HepG2 (cell line): ENCODE data around the gene FZD7. TPM values are rescaled to one million over a fixed set of nuclear protein-coding genes. Genes with fewer than 3 reads are reported as not detected.

ENCODE experiments used
- ATAC-seq: fragments of 200-7000 bp; cut with Tn5 transposase; 3 replicates; pipeline ENCODE4 v1.9.1; 2020; ENCODE audit warnings: mild to moderate bottlenecking, moderate library complexity
- BruUV-seq: library from RNA; stranded (reverse); fragments of 400-500 nt; replicated peaks from 2 replicates; lab custom pipeline; 2021; lab: Mats Ljungman, UMichigan
- CTCF ChIA-PET: fragments of 300-600 bp; formaldehyde crosslinking; extraction: SDS; loops from one replicate; lab custom pipeline; 2021; ENCODE audit warnings: low total read pairs, inconsistent platforms, low intra/inter-chr PET ratio; lab: Yijun Ruan, JAX
- POLR2A ChIA-PET: fragments of 350-600 bp; sonication (Branson Sonifier 250); formaldehyde crosslinking; loops from one replicate; lab custom pipeline; 2020; ENCODE audit warnings: antibody characterized with exemption, inconsistent platforms; lab: Yijun Ruan, JAX
- DNase-seq: peaks from one replicate; pipeline ENCODE4 v3.0.0-alpha.2; 2015; ENCODE audit warnings: low spot score
- FAIRE-seq: peaks from 3 replicates; lab custom pipeline; 2011; peaks lifted over from hg19 to GRCh38; lab: Jason Lieb, UNC
- H2AFZ ChIP-seq: one replicate; pipeline ENCODE4 v1.6.1; 2011; ENCODE audit warnings: low read length, inconsistent platforms
- H3K27ac ChIP-seq: fragments of 300-600 bp; 3 replicates; pipeline ENCODE4 v1.8.0; 2011; ENCODE audit warnings: mixed run types, mild to moderate bottlenecking, mixed read lengths, low read length, inconsistent platforms; ENCODE audit not compliant: insufficient read depth; ENCODE audit errors: extremely low read length
- H3K27me3 ChIP-seq, 2 experiments: fragments of 200-600 bp in 1 of 2; 2 replicates in 1 of 2; 3 replicates in 1 of 2; pipeline versions ENCODE4 v1.6.0 to v1.8.0; 2011; ENCODE audit warnings: low read length in 2 of 2, mild to moderate bottlenecking in 2 of 2, moderate library complexity in 2 of 2, inconsistent platforms in 1 of 2; ENCODE audit not compliant: insufficient read depth in 2 of 2, control insufficient read depth in 1 of 2
- H3K36me3 ChIP-seq, 2 experiments: fragments of 200-600 bp in 1 of 2; replicated peaks in 1 of 2; 2 replicates in 1 of 2; 3 replicates in 1 of 2; pipeline versions ENCODE4 v1.5.1 to v1.8.0; 2011; ENCODE audit warnings: low read length in 2 of 2, inconsistent platforms in 1 of 2; ENCODE audit not compliant: insufficient read depth in 2 of 2, control insufficient read depth in 1 of 2
- H3K4me1 ChIP-seq: 2 replicates; pipeline ENCODE4 v1.5.1; 2012; ENCODE audit warnings: low read length, inconsistent platforms; ENCODE audit not compliant: insufficient read depth
- H3K4me2 ChIP-seq: 2 replicates; pipeline ENCODE4 v1.6.0; 2011; ENCODE audit warnings: low read depth, low read length, inconsistent platforms
- H3K4me3 ChIP-seq, 3 experiments: fragments of 200-600 bp in 1 of 3; sonication (generic), shearing (Covaris generic) in 1 of 3; replicated peaks in 1 of 3; 2 replicates each; pipeline ENCODE4 v1.5.1; 2011 to 2016; ENCODE audit warnings: low read length in 3 of 3, inconsistent platforms in 2 of 3, low read depth in 2 of 3, mild to moderate bottlenecking in 2 of 3, control low read depth in 1 of 3, mixed read lengths in 1 of 3; ENCODE audit not compliant: insufficient read depth in 1 of 3
- H3K79me2 ChIP-seq: one replicate; pipeline ENCODE4 v1.6.1; 2011; ENCODE audit warnings: low read length, inconsistent platforms; ENCODE audit not compliant: insufficient read depth
- H3K9ac ChIP-seq: 2 replicates; pipeline ENCODE4 v1.6.0; 2011; ENCODE audit warnings: mild to moderate bottlenecking, low read depth, low read length, inconsistent platforms; ENCODE audit not compliant: insufficient read depth
- H3K9me3 ChIP-seq: 2 replicates; pipeline ENCODE4 v1.5.1; 2012; ENCODE audit warnings: mild to moderate bottlenecking, low read length
- H4K20me1 ChIP-seq: 2 replicates; pipeline ENCODE4 v1.6.0; 2011; ENCODE audit warnings: inconsistent platforms, mild to moderate bottlenecking, low read length, moderate library complexity; ENCODE audit not compliant: insufficient read depth
- KAT7 ChIP-seq: IDR thresholded peaks from 2 replicates; pipeline ENCODE4 v1.6.1; 2018; ENCODE audit warnings: borderline replicate concordance, missing compliant biosample characterization
- LCORL ChIP-seq, 2 experiments: fragments of 450-650 bp in 1 of 2; sonication (generic) in 1 of 2; formaldehyde crosslinking in 1 of 2; IDR thresholded peaks; 2 replicates each; pipeline versions ENCODE4 v1.5.0 to v1.6.1; 2017 to 2020; ENCODE audit warnings: antibody characterized with exemption in 1 of 2, missing genetic modification reagents in 1 of 2
- MXI1 ChIP-seq: IDR thresholded peaks from 3 replicates; pipeline ENCODE4 v1.6.1; 2012; ENCODE audit warnings: low read depth, low read length, inconsistent platforms, borderline replicate concordance
- PLRG1 ChIP-seq: fragments of 450-650 bp; conservative IDR thresholded peaks from 2 replicates; pipeline ENCODE4 v1.6.1; 2016
- ZFAT ChIP-seq: sonication (generic); formaldehyde crosslinking; conservative IDR thresholded peaks from 2 replicates; pipeline ENCODE4 v1.8.1; 2023; ENCODE audit warnings: missing genetic modification reagents, inconsistent platforms
- ZFYVE20 ChIP-seq: sonication (generic); formaldehyde crosslinking; IDR thresholded peaks from 2 replicates; pipeline ENCODE4 v1.8.0; 2023; ENCODE audit warnings: low read depth, mild to moderate bottlenecking, moderate library complexity, missing genetic modification reagents, borderline replicate concordance
- ZNF275 ChIP-seq: sonication (generic); formaldehyde crosslinking; IDR thresholded peaks from 2 replicates; pipeline ENCODE4 v1.8.0; 2022; ENCODE audit warnings: missing genetic modification reagents, mild to moderate bottlenecking, inconsistent platforms, borderline replicate concordance
- ZNF280B ChIP-seq: sonication (generic); formaldehyde crosslinking; IDR thresholded peaks from 2 replicates; pipeline ENCODE4 v1.5.0; 2020; ENCODE audit warnings: missing genetic modification reagents, mild to moderate bottlenecking, borderline replicate concordance
- ZNF282 ChIP-seq: fragments of 450-650 bp; IDR thresholded peaks from 2 replicates; pipeline ENCODE4 v1.6.1; 2018; ENCODE audit not compliant: partially characterized antibody
- ZNF33A ChIP-seq: sonication (generic); formaldehyde crosslinking; IDR thresholded peaks from 2 replicates; pipeline ENCODE4 v1.5.1; 2020; ENCODE audit warnings: missing genetic modification reagents, mild to moderate bottlenecking, moderate library complexity, borderline replicate concordance
- ZNF343 ChIP-seq: sonication (generic); formaldehyde crosslinking; IDR thresholded peaks from 2 replicates; pipeline ENCODE4 v1.4.0; 2020; ENCODE audit warnings: mild to moderate bottlenecking, missing genetic modification reagents
- ZNF430 ChIP-seq: sonication (generic); formaldehyde crosslinking; IDR thresholded peaks from 2 replicates; pipeline ENCODE4 v1.9.0; 2021; ENCODE audit warnings: mild to moderate bottlenecking, missing genetic modification reagents
- ZNF468 ChIP-seq: sonication (generic); formaldehyde crosslinking; IDR thresholded peaks from 2 replicates; pipeline ENCODE4 v1.8.0; 2022; ENCODE audit warnings: mild to moderate bottlenecking, moderate library complexity, missing genetic modification reagents
- ZNF704 ChIP-seq: sonication (generic); formaldehyde crosslinking; IDR thresholded peaks from 2 replicates; pipeline ENCODE4 v1.8.1; 2023; ENCODE audit warnings: mild to moderate bottlenecking, inconsistent platforms, moderate library complexity, missing genetic modification reagents, borderline replicate concordance
- WGBS: methylation state at CpG from one replicate; pipeline ENCODE4 v1.1.6; 2017; ENCODE audit warnings: low lambda C conversion rate; 5-methylcytosine and 5-hydroxymethylcytosine counted together
- in situ Hi-C: cut with HindIII; loops from 2 replicates; pipeline ENCODE4 v1.10.0; 2017; ENCODE audit warnings: low pct_unique_long_range_greater_than_20kb; ENCODE audit not compliant: extremely low pct_ligation_motif_present
- intact Hi-C: fragments of 100-400 bp; cut with micrococcal nuclease; formaldehyde crosslinking; loops from one replicate; pipeline ENCODE4 v1.10.0; 2022; ENCODE audit not compliant: unreplicated experiment
- polyA plus RNA-seq, 8 experiments: library from polyadenylated mRNA; depleted of rRNA in 3 of 8; stranded (reverse) in 7 of 8; unstranded in 1 of 8; fragments of >200 nt; fragmentation: Illumina TruSeq in 4 of 8; extraction: Trizol in 4 of 8; gene quantifications; 2 replicates each; pipeline versions ENCODE4 v1.2.1 to v1.2.3, GENCODE V29; 2011 to 2016; ENCODE audit warnings: low read depth in 4 of 8, missing spikeins in 1 of 8, mixed read lengths in 1 of 8; ENCODE audit not compliant: insufficient read depth in 1 of 8
- total RNA-seq, 5 experiments: library from RNA; depleted of rRNA; stranded (reverse); fragments of >200 nt; fragmentation: Illumina TruSeq; extraction: Trizol; gene quantifications; 2 replicates each; pipeline ENCODE4 v1.2.3, GENCODE V29; 2016; ENCODE audit warnings: low read depth in 1 of 5

Gene FZD7
- total and polyA plus RNA-seq, 2 of the 13 experiments (the other 11 are each of a cell fraction or from before 2014, with no cell fraction given): 0.13 to 0.38 TPM

GRCh38 chr2:202006301-202006700 is 27.4 kb upstream of the FZD7 start:
- 9% methylated on average over 1 of the region's 1 CpG for whole genome bisulfite sequencing
- intact Hi-C loops (no loop called here), in situ Hi-C loops (no loop called here)
- Histone ChIP-seq H3K27ac (no peak overlapping the region), H3K4me3 (no peak overlapping the region), H3K4me1 (no peaks in the 10 kb centered on the region), H3K27me3 (peaks cover 0 to 12% of the 10 kb centered on the region in 2 experiments; a peak in 3 of 5 replicates), H3K4me2 (no peak overlapping the region), H3K9ac (no peak overlapping the region), H3K36me3 (no peaks in the 10 kb centered on the region), H3K9me3 (no peaks in the 10 kb centered on the region), H3K79me2 (no peaks in the 10 kb centered on the region)
- FAIRE-seq (no peak), ATAC-seq (no peak), DNase-seq (no peak)
- CTCF ChIA-PET: no interaction called here
- no TSS peak for BruUV-seq
- TF ChIP-seq ZFYVE20 (no peak), ZNF430 (CRISPR knock-in tag) (no peak), LCORL (IDR thresholded peaks at IDR 0.05) (no peak), LCORL (CRISPR knock-in tag; IDR thresholded peaks at IDR 0.05) (no peak), ZNF468 (CRISPR knock-in tag) (no peak), KAT7 (CRISPR knock-in tag) (no peak), ZFAT (no peak), MXI1 (no peak), ZNF280B (no peak), ZNF704 (CRISPR knock-in tag) (no peak), ZNF33A (CRISPR knock-in tag) (no peak), ZNF275 (no peak), ZNF343 (no peak), ZNF282 (no peak), PLRG1 (no peak)
- TF ChIP-seq, all 625 proteins: peak for 0
- Histone ChIP-seq H4K20me1 (no peaks in the 10 kb centered on the region), H2AFZ (no peak overlapping the region)
- POLR2A ChIA-PET: no interaction called here
